ENCODE measurements around the gene FOXC2. TPM values are rescaled to one million over a fixed set of nuclear protein-coding genes. Genes with fewer than 3 reads are reported as not detected.

The FOXC2 gene
- polyA plus RNA-seq, 1 donor: 0.57 TPM

- no peak for DNase-seq (ENCODE audit: low read depth)
Observed at GRCh38 chr16:86614699-86615098, 48.1 kb downstream of the FOXC2 start.

- no peak for DNase-seq (ENCODE audit: low read depth)
Observed at GRCh38 chr16:86616906-86617305, 50.3 kb downstream of the FOXC2 start.

- no peak for DNase-seq (ENCODE audit: low read depth)
Observed at GRCh38 chr16:86618431-86619238, 52.0 kb downstream of the FOXC2 start.

Other genes starting within 250 kb of the FOXC2 start
- not detected for gene FOXF1, start 56.3 kb upstream of the FOXC2 start, polyA plus RNA-seq (ENCODE audit: insufficient read length)
- gene MTHFSD, start 11.6 kb upstream of the FOXC2 start, polyA plus RNA-seq (ENCODE audit: insufficient read length): 11.9 TPM
- 0.24 TPM for gene FOXL1, start 11.7 kb downstream of the FOXC2 start, polyA plus RNA-seq (ENCODE audit: insufficient read length)